Caki2 (cell line): ENCODE results near the gene PTPDC1. TPM values are rescaled to one million over a fixed set of nuclear protein-coding genes. Genes with fewer than 3 reads are reported as not detected.

Experiments used
- total RNA-seq: library from RNA; depleted of rRNA; stranded (reverse); fragments of >200 nt; shearing (Covaris generic); gene quantifications from 2 replicates; pipeline ENCODE4 v1.2.3, GENCODE V29; 2014; ENCODE audit warnings: low replicate concordance; rRNA removed

The PTPDC1 gene
- total RNA-seq, 1 experiment from 2014 or later: 1.9 TPM

Other genes starting within 250 kb of the PTPDC1 start
- 58.2 and 66.3 TPM in 2 replicates for gene BARX1, start 129.1 kb upstream of the PTPDC1 start, total RNA-seq
- gene ZNF169, start 174.8 kb downstream of the PTPDC1 start, total RNA-seq: 2.5 TPM in 1 of 2 replicates, not detected in the other
- not detected in 2 replicates for gene NUTM2F, start 244.2 kb downstream of the PTPDC1 start, total RNA-seq